GM19467 (cell line): ENCODE results near the gene RAI14.
"Not testable (repeated sequence)": the region's sequence is repeated elsewhere in the genome, so short reads cannot be mapped to it uniquely, and the experiment has no call there.

Experiments
- ATAC-seq: cut with Tn5 transposase; IDR thresholded peaks from one replicate; pipeline ENCODE4 v1.9.1; 2021; ENCODE audit warnings: mild to moderate bottlenecking, moderate library complexity; ENCODE audit not compliant: unreplicated experiment

RAI14 gene

GRCh38 chr5:34724741-34725140 is 68.6 kb downstream of the RAI14 start:
- no peak for ATAC-seq

GRCh38 chr5:34727166-34727749 is 71.1 kb downstream of the RAI14 start:
- not testable (repeated sequence) for ATAC-seq

GRCh38 chr5:34728236-34728635 is 72.1 kb downstream of the RAI14 start:
- no peak for ATAC-seq

- ATAC-seq = no peak
These were observed 75.5 kb downstream of the RAI14 start for GRCh38 chr5:34731435-34732232.

- no peak for ATAC-seq
These were observed 78.2 kb downstream of the RAI14 start for GRCh38 chr5:34734326-34734725.

GRCh38 chr5:34735491-34736426 is 79.6 kb downstream of the RAI14 start:
- no peak for ATAC-seq

- ATAC-seq = no peak
These were observed 80.5 kb downstream of the RAI14 start for GRCh38 chr5:34736445-34737115.

GRCh38 chr5:34737731-34738130 is 81.6 kb downstream of the RAI14 start:
- ATAC-seq = no peak

- ATAC-seq = no peak
These were observed 82.3 kb downstream of the RAI14 start for GRCh38 chr5:34738381-34738780.

GRCh38 chr5:34740389-34740806 is 84.3 kb downstream of the RAI14 start:
- ATAC-seq = no peak

GRCh38 chr5:34742061-34742460 is 85.9 kb downstream of the RAI14 start:
- ATAC-seq = no peak

- no peak for ATAC-seq
These were observed 87.8 kb downstream of the RAI14 start for GRCh38 chr5:34743878-34744277.

GRCh38 chr5:34748431-34748830 is 92.3 kb downstream of the RAI14 start:
- ATAC-seq = no peak

GRCh38 chr5:34749431-34749873 is 93.3 kb downstream of the RAI14 start:
- no peak for ATAC-seq

GRCh38 chr5:34750206-34750605 is 94.1 kb downstream of the RAI14 start:
- no peak for ATAC-seq

GRCh38 chr5:34751807-34752736 is 95.9 kb downstream of the RAI14 start:
- ATAC-seq = no peak

GRCh38 chr5:34753236-34753635 is 97.1 kb downstream of the RAI14 start:
- ATAC-seq = not testable (repeated sequence)

GRCh38 chr5:34755926-34756325 is 99.8 kb downstream of the RAI14 start:
- ATAC-seq = no peak

- no peak for ATAC-seq
These were observed 100.9 kb downstream of the RAI14 start for GRCh38 chr5:34756781-34757624.
